Activated B cell treated with CpG ODN at 0.5 μM for 24 hours (primary cell): ENCODE results near the gene ZCCHC14. TPM values are rescaled to one million over a fixed set of nuclear protein-coding genes. Genes with fewer than 3 reads are reported as not detected.
"Not testable (repeated sequence)": the region's sequence is repeated elsewhere in the genome, so short reads cannot be mapped to it uniquely, and the experiment has no call there.

Experiments used
- ATAC-seq: fragments of 200-7000 bp; cut with Tn5 transposase; one replicate; pipeline ENCODE4 v1.10.0; 2021; ENCODE audit warnings: low read depth, mild to moderate bottlenecking, moderate library complexity
- CTCF ChIA-PET: fragments of 350-600 bp; sonication (Branson Sonifier 250); formaldehyde crosslinking; loops from one replicate; lab custom pipeline; 2021; ENCODE audit warnings: antibody characterized with exemption; lab: Charles Lee
- POLR2A ChIA-PET: fragments of 350-600 bp; sonication (Branson Sonifier 250); formaldehyde crosslinking; loops from one replicate; lab custom pipeline; 2021; ENCODE audit warnings: antibody characterized with exemption; lab: Charles Lee
- DNase-seq: peaks from one replicate; pipeline ENCODE4 v3.0.0; 2022
- H3K27ac Mint-ChIP-seq: one replicate; pipeline ENCODE4 v1.8.0; 2020; ENCODE audit warnings: mixed read lengths
- H3K27me3 Mint-ChIP-seq: one replicate; pipeline ENCODE4 v1.8.0; 2021; ENCODE audit warnings: mixed read lengths
- H3K36me3 Mint-ChIP-seq: one replicate; pipeline ENCODE4 v1.8.0; 2021; ENCODE audit warnings: low read depth, mixed read lengths
- H3K4me1 Mint-ChIP-seq: one replicate; pipeline ENCODE4 v1.8.0; 2021; ENCODE audit warnings: mixed read lengths
- H3K4me3 Mint-ChIP-seq: one replicate; pipeline ENCODE4 v1.8.0; 2020; ENCODE audit warnings: mild to moderate bottlenecking, mixed read lengths
- H3K9me3 Mint-ChIP-seq: one replicate; pipeline ENCODE4 v1.8.0; 2020; ENCODE audit warnings: mixed read lengths
- CTCF ChIP-seq: fragments of 200-600 bp; IDR thresholded peaks from one replicate; pipeline ENCODE4 v1.8.0; 2022; ENCODE audit warnings: antibody characterized with exemption, mild to moderate bottlenecking
- intact Hi-C: fragments of 100-400 bp; cut with micrococcal nuclease; formaldehyde crosslinking; loops from one replicate; pipeline ENCODE4 v1.15.1; 2024
- total RNA-seq: library from RNA; stranded (reverse); gene quantifications from 2 replicates; pipeline ENCODE4 v1.2.3, GENCODE V29; 2022

ZCCHC14 gene
- total RNA-seq, 1 donor from 2014 or later, result 3.8 TPM

- CTCF ChIA-PET, result no interaction called here
- H3K27me3 Mint-ChIP-seq, result peaks cover 9% of the 10 kb centered on the region
- intact Hi-C loops, result no loop called here
- POLR2A ChIA-PET, result no interaction called here
- DNase-seq (no peak), ATAC-seq (no peak)
- H3K27ac Mint-ChIP-seq, result no peak overlapping the region
- peaks cover 1% of the 10 kb centered on the region for H3K4me1 Mint-ChIP-seq
- no peaks in the 10 kb centered on the region for H3K9me3 Mint-ChIP-seq
- H3K36me3 Mint-ChIP-seq, result no peaks in the 10 kb centered on the region
- TF ChIP-seq CTCF, result no peak
- H3K4me3 Mint-ChIP-seq, result no peak overlapping the region
Observed at GRCh38 chr16:87484487-87485331, 8.1 kb downstream of the ZCCHC14 start.

- Mint-ChIP-seq H3K27me3 (peaks cover 7% of the 10 kb centered on the region), H3K4me3 (no peak overlapping the region), H3K4me1 (no peaks in the 10 kb centered on the region), H3K36me3 (no peaks in the 10 kb centered on the region), H3K9me3 (no peaks in the 10 kb centered on the region), H3K27ac (no peak overlapping the region)
- no peak for DNase-seq
- TF ChIP-seq CTCF, result no peak
- CTCF ChIA-PET, result no interaction called here
- POLR2A ChIA-PET, result no interaction called here
- ATAC-seq, result no peak
- intact Hi-C loops, result no loop called here
Observed at GRCh38 chr16:87483481-87483880, 9.3 kb downstream of the ZCCHC14 start.

GRCh38 chr16:87482670-87483069, 10.2 kb downstream of the ZCCHC14 start:
- H3K4me1 Mint-ChIP-seq, H3K4me3 Mint-ChIP-seq, CTCF ChIA-PET, DNase-seq, H3K36me3 Mint-ChIP-seq, intact Hi-C loops, H3K9me3 Mint-ChIP-seq, ATAC-seq, H3K27ac Mint-ChIP-seq, POLR2A ChIA-PET: not testable (repeated sequence)
- peaks cover 13% of the 10 kb centered on the region for H3K27me3 Mint-ChIP-seq

- Mint-ChIP-seq H3K9me3 (no peaks in the 10 kb centered on the region), H3K4me3 (no peak overlapping the region), H3K27ac (no peak overlapping the region), H3K4me1 (peaks cover 3% of the 10 kb centered on the region), H3K36me3 (no peaks in the 10 kb centered on the region), H3K27me3 (peaks cover 16% of the 10 kb centered on the region)
- intact Hi-C loops, result no loop called here
- ATAC-seq (no peak), DNase-seq (no peak)
- no peak for TF ChIP-seq CTCF
- POLR2A ChIA-PET, result no interaction called here
- CTCF ChIA-PET, result no interaction called here
Observed at GRCh38 chr16:87482266-87482665, 10.6 kb downstream of the ZCCHC14 start.

GRCh38 chr16:87481711-87482110, 11.1 kb downstream of the ZCCHC14 start:
- ATAC-seq, H3K4me3 Mint-ChIP-seq, intact Hi-C loops, H3K4me1 Mint-ChIP-seq, H3K27ac Mint-ChIP-seq, CTCF ChIA-PET, DNase-seq, H3K36me3 Mint-ChIP-seq, POLR2A ChIA-PET, H3K9me3 Mint-ChIP-seq: not testable (repeated sequence)
- H3K27me3 Mint-ChIP-seq, result peaks cover 16% of the 10 kb centered on the region

- H3K9me3 Mint-ChIP-seq, H3K4me3 Mint-ChIP-seq, H3K4me1 Mint-ChIP-seq, DNase-seq, CTCF ChIA-PET, H3K27ac Mint-ChIP-seq, ATAC-seq, H3K36me3 Mint-ChIP-seq, POLR2A ChIA-PET, intact Hi-C loops: not testable (repeated sequence)
- H3K27me3 Mint-ChIP-seq, result peaks cover 35% of the 10 kb centered on the region
Observed at GRCh38 chr16:87477209-87477981, 15.4 kb downstream of the ZCCHC14 start.
